Karpas-422 (cell line): ENCODE data around the gene SSX3. TPM values are rescaled to one million over a fixed set of nuclear protein-coding genes. Genes with fewer than 3 reads are reported as not detected.
"Not testable (repeated sequence)": the region's sequence is repeated elsewhere in the genome, so short reads cannot be mapped to it uniquely, and the experiment has no call there.

Experiments used
- DNase-seq: peaks from one replicate; pipeline ENCODE4 v3.0.0-alpha.2; 2015
- H2AFZ ChIP-seq: fragments of 200-600 bp; sonication (generic); 2 replicates; pipeline ENCODE4 v1.6.1; 2014; ENCODE audit warnings: antibody characterized with exemption, low read length, mixed read lengths
- H3K27ac ChIP-seq: fragments of 200-600 bp; sonication (generic); 2 replicates; pipeline ENCODE4 v1.5.1; 2014; ENCODE audit warnings: mild to moderate bottlenecking, low read length, moderate library complexity
- H3K27me3 ChIP-seq: fragments of 200-600 bp; sonication (generic); 2 replicates; pipeline ENCODE4 v1.6.1; 2014; ENCODE audit warnings: low read length, mixed read lengths
- H3K36me3 ChIP-seq: fragments of 200-600 bp; sonication (generic); 2 replicates; pipeline ENCODE4 v1.6.1; 2014; ENCODE audit warnings: low read length, mixed read lengths; ENCODE audit not compliant: insufficient read depth
- H3K4me1 ChIP-seq: fragments of 200-600 bp; sonication (generic); 2 replicates; pipeline ENCODE4 v1.6.1; 2014; ENCODE audit warnings: mild to moderate bottlenecking, low read length, mixed read lengths
- H3K4me2 ChIP-seq: fragments of 200-600 bp; sonication (generic); 2 replicates; pipeline ENCODE4 v1.6.1; 2014; ENCODE audit warnings: low read length, low read depth, mild to moderate bottlenecking; ENCODE audit not compliant: poor library complexity, severe bottlenecking
- H3K4me3 ChIP-seq: fragments of 200-600 bp; sonication (generic); 2 replicates; pipeline ENCODE4 v1.5.1; 2014; ENCODE audit warnings: mild to moderate bottlenecking, antibody characterized with exemption, low read length, mixed read lengths
- H3K79me2 ChIP-seq: fragments of 200-600 bp; sonication (generic); 2 replicates; pipeline ENCODE4 v1.6.1; 2014; ENCODE audit warnings: mild to moderate bottlenecking, low read length, mixed read lengths
- H3K9ac ChIP-seq: fragments of 200-600 bp; sonication (generic); 2 replicates; pipeline ENCODE4 v1.6.0; 2014; ENCODE audit warnings: low read length
- H3K9me2 ChIP-seq: fragments of 200-600 bp; sonication (generic), shearing (Covaris generic); replicated peaks from 2 replicates; pipeline ENCODE4 v1.6.0; 2014; ENCODE audit warnings: mild to moderate bottlenecking, low read length, moderate library complexity; ENCODE audit not compliant: insufficient read depth
- H3K9me3 ChIP-seq: fragments of 300-700, 200-600 bp; sonication (generic); 2 replicates; pipeline ENCODE4 v1.6.1; 2014; ENCODE audit warnings: low read length, mixed read lengths
- H4K20me1 ChIP-seq: fragments of 200-600 bp; sonication (generic); 2 replicates; pipeline ENCODE4 v1.6.1; 2014; ENCODE audit warnings: mild to moderate bottlenecking, antibody characterized with exemption, low read length, low read depth; ENCODE audit not compliant: insufficient read depth
- small RNA-seq: library from RNA; depleted of rRNA; stranded (forward); fragments of <200 nt; gene quantifications from one replicate; pipeline ENCODE3, GENCODE V24; 2014
- total RNA-seq: library from RNA; depleted of rRNA; stranded (reverse); fragments of >200 nt; shearing (Covaris generic); gene quantifications from 2 replicates; pipeline ENCODE4 v1.2.3, GENCODE V29; 2014; ENCODE audit warnings: low replicate concordance; rRNA removed

SSX3 gene
- total RNA-seq, 1 experiment from 2014 or later = not detected

DNA sequence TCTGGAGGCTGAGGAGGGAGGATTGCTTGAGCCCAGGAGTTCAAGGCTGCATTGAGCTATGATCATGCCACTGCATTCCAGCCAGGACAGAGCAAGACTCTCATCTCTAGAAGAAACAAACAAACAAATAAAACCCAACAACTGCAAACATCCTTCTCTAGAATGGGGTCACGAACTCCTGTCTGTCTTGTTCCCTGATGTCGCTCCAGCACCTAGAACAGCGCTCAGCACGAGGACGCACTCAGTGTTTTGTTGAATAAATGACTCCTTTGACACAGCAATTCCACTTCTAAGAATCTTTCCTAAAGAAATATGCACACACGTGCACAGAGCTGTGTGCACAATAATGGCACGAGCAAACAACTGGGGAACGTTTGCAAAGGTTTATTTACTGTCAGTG is 10.4 kb downstream of the SSX3 start:
- not testable (repeated sequence) for H3K9me3 ChIP-seq, H3K4me2 ChIP-seq, H3K79me2 ChIP-seq, H4K20me1 ChIP-seq, H3K9me2 ChIP-seq, H3K27me3 ChIP-seq, H3K36me3 ChIP-seq, H3K9ac ChIP-seq, H3K4me3 ChIP-seq, DNase-seq, H3K4me1 ChIP-seq, H2AFZ ChIP-seq, H3K27ac ChIP-seq

DNA sequence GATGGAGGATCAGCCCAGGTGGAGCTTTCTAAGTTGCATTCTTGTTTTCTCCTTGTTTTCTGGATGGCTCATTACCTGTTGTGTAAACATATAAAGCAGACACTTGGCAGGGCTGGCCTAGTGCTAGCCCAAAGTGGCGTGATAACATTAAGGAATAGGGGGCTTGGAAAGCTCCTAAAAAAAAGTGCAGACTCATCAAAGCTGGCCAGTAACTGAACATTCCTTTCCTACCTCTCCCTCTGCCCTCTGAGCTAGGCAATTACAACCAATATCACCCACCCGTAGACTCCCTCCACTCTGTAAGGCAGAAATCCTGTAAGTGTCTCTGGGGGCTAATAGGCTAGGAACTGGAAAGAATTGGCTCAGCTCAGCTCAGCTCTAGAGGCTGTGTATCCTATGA is 42.5 kb downstream of the SSX3 start:
- H3K9me2 ChIP-seq, H3K4me2 ChIP-seq, H2AFZ ChIP-seq, H3K4me3 ChIP-seq, H3K9me3 ChIP-seq, H3K27ac ChIP-seq, H3K9ac ChIP-seq, H3K36me3 ChIP-seq, H3K27me3 ChIP-seq, DNase-seq, H4K20me1 ChIP-seq, H3K4me1 ChIP-seq, H3K79me2 ChIP-seq: not testable (repeated sequence)

DNA sequence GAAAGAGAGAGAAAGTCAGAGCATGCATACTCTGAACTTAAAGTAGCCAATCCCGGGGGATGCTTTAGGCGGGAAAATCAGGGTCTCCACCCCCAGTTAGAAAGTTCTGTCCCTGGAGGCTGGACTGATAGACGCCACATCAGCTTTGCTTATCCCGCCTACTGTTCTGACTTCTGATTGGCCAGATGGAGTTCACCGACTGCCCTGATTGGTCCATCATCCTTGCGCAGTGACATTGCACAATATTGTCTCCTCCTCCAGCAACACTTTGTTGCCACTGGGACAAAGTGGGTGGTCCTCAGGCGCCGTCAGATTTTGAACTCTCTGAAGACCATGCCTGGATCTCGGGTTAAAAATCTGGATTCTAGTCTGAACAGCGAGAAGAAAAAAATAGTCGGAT is 50.3 kb downstream of the SSX3 start:
- Histone ChIP-seq H3K4me3 (no peak overlapping the region), H2AFZ (no peak overlapping the region), H3K4me2 (no peak overlapping the region), H3K27me3 (no peaks in the 10 kb centered on the region), H3K27ac (no peak overlapping the region), H3K36me3 (no peaks in the 10 kb centered on the region), H3K9me2 (no peaks in the 10 kb centered on the region), H3K9me3 (no peaks in the 10 kb centered on the region), H3K4me1 (no peaks in the 10 kb centered on the region), H3K79me2 (no peaks in the 10 kb centered on the region), H3K9ac (no peak overlapping the region), H4K20me1 (no peaks in the 10 kb centered on the region)
- no peak for DNase-seq

Small RNA genes lying within 50 kb of the gene (small RNA-seq; reads per million reads assigned to genes)
- not detected for gene AL606490.7
- gene AL606490.9 = not detected

Other genes starting within 250 kb of the SSX3 start
- not detected in 2 replicates for gene SPACA5B, start 226.1 kb downstream of the SSX3 start, total RNA-seq
- not detected in 2 replicates for gene SSX5, start 159.9 kb downstream of the SSX3 start, total RNA-seq
- gene SSX1, start 101.3 kb downstream of the SSX3 start, total RNA-seq = not detected in 2 replicates
- gene SSX4, start 26.8 kb upstream of the SSX3 start, total RNA-seq = not detected in 2 replicates
- gene SSX4B, start 55.3 kb upstream of the SSX3 start, total RNA-seq = not detected in 2 replicates
- gene SLC38A5, start 113.6 kb upstream of the SSX3 start, total RNA-seq = not detected in 2 replicates
- 22.9 and 36.3 TPM in 2 replicates for gene FTSJ1, start 119.5 kb upstream of the SSX3 start, total RNA-seq
- gene PORCN, start 152.3 kb upstream of the SSX3 start, total RNA-seq = 0.29 TPM in 1 of 2 replicates, not detected in the other
- 50.2 and 90.6 TPM in 2 replicates for gene EBP, start 165.1 kb upstream of the SSX3 start, total RNA-seq
- 3.1 and 14.4 TPM in 2 replicates for gene TBC1D25, start 183.0 kb upstream of the SSX3 start, total RNA-seq
- gene RBM3, start 217.8 kb upstream of the SSX3 start, total RNA-seq = 176 and 183 TPM in 2 replicates
- 35.5 and 53.4 TPM in 2 replicates for gene WDR13, start 240.8 kb upstream of the SSX3 start, total RNA-seq